Measurements from ENCODE around the gene AP4S1. TPM values are rescaled to one million over a fixed set of nuclear protein-coding genes. Genes with fewer than 3 reads are reported as not detected.
"Not testable (repeated sequence)": the region's sequence is repeated elsewhere in the genome, so short reads cannot be mapped to it uniquely, and the experiment has no call there.

The AP4S1 gene
- total RNA-seq, 1 donor from 2014 or later: 11.4 TPM

GRCh38 chr14:31085027-31085426, 59.6 kb downstream of the AP4S1 start:
- no peak overlapping the region for H3K27ac Mint-ChIP-seq
- no peaks in the 10 kb centered on the region for H3K9me3 Mint-ChIP-seq
- DNase-seq (ENCODE audit: extremely low spot score, unreplicated experiment): no peak
- H3K36me3 Mint-ChIP-seq: peaks cover 3% of the 10 kb centered on the region
- no peak overlapping the region for H3K4me3 Mint-ChIP-seq
- peaks cover 4% of the 10 kb centered on the region for H3K4me1 Mint-ChIP-seq (ENCODE audit: unreplicated experiment)
- no peak for TF ChIP-seq CTCF (conservative IDR thresholded peaks at IDR 0.05)
- H3K27me3 Mint-ChIP-seq: no peaks in the 10 kb centered on the region

DNA sequence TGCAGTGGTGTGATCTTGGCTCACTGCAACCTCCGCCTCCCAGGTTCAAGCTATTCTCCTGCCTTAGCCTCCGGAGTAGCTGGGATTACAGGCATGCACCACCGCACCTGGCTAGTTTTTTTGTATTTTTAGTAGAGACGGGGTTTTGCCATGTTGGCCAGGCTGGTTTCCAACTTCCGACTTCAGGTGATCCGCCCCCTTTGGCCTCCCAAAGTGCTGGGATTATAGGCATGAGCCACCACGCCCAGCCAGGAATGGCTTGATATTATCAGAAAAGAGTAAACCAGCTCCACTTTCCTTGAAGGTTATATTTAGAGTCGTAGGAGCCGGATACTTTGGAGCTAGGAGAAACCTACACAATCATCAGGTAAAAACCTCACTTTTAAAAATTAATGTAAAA, 61.0 kb downstream of the AP4S1 start:
- not testable (repeated sequence) for DNase-seq (ENCODE audit: extremely low spot score, unreplicated experiment); H3K4me1 Mint-ChIP-seq (ENCODE audit: unreplicated experiment); H3K36me3 Mint-ChIP-seq; H3K9me3 Mint-ChIP-seq; H3K27me3 Mint-ChIP-seq; H3K4me3 Mint-ChIP-seq; H3K27ac Mint-ChIP-seq

- no peaks in the 10 kb centered on the region for H3K27me3 Mint-ChIP-seq
- no peak for DNase-seq (ENCODE audit: extremely low spot score, unreplicated experiment)
- H3K4me1 Mint-ChIP-seq (ENCODE audit: unreplicated experiment): no peaks in the 10 kb centered on the region
- peak overlapping the region; percentile 83 for H3K27ac Mint-ChIP-seq
- no peaks in the 10 kb centered on the region for H3K9me3 Mint-ChIP-seq
- TF ChIP-seq CTCF (conservative IDR thresholded peaks at IDR 0.05): no peak
- H3K36me3 Mint-ChIP-seq: peaks cover 4% of the 10 kb centered on the region
- no peak overlapping the region for H3K4me3 Mint-ChIP-seq
Measured at GRCh38 chr14:31090883-31091764, 65.7 kb downstream of the AP4S1 start.

- H3K9me3 Mint-ChIP-seq: no peaks in the 10 kb centered on the region
- peak overlapping the region; percentile 83 for H3K27ac Mint-ChIP-seq
- H3K4me1 Mint-ChIP-seq (ENCODE audit: unreplicated experiment): no peaks in the 10 kb centered on the region
- H3K4me3 Mint-ChIP-seq: no peak overlapping the region
- peaks cover 11% of the 10 kb centered on the region for H3K36me3 Mint-ChIP-seq
- no peaks in the 10 kb centered on the region for H3K27me3 Mint-ChIP-seq
- DNase-seq (ENCODE audit: extremely low spot score, unreplicated experiment): no peak
- no peak for TF ChIP-seq CTCF (conservative IDR thresholded peaks at IDR 0.05)
Measured at GRCh38 chr14:31092160-31092708, 66.8 kb downstream of the AP4S1 start.

DNA sequence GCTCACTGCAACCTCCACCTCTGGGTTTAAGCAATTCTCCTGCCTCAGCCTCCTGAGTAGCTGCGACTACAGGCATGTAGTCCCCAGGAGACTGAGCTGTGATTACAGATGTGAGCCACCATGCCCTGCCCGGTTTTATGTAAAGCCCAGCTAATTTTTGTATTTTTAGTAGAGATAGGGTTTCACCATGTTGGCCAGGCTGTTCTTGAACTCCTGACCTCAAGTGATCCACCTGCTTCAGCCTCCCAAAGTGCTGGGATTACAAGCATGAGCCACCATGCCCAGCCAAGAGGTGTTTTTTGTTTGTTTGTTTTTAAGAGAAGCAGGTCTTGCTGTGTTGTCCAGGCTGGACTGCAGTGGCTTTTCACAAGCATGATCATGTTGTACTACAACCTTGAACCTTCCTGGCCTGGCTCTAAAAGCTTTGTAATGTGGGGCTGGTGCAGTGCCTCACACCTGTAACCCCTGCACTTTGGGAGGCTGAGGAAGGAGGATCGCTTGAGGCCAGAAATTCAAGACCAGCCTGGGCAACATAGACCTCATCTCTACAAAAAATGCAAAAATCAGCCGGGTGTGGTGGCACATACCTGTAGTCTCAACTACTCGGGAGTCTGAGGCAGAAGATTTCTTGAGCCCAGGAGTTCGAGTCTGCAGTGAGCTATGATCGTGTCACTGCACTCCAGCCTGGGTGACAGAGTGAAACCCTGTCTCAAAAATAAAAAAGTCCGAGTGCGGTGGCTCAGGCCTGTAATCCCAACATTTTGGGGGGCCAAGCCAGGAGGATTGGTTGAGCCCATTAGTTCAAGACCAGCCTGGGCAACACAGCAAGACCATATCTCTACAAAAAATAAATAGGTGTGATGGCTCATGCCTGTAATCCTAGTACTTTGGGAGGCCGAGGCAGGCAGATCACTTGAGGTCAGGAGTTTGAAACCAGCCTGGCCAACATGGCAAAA, 68.7 kb downstream of the AP4S1 start:
- DNase-seq (ENCODE audit: extremely low spot score, unreplicated experiment); H3K4me3 Mint-ChIP-seq; H3K27ac Mint-ChIP-seq; H3K9me3 Mint-ChIP-seq; H3K27me3 Mint-ChIP-seq; H3K4me1 Mint-ChIP-seq (ENCODE audit: unreplicated experiment): not testable (repeated sequence)
- peaks cover 21% of the 10 kb centered on the region for H3K36me3 Mint-ChIP-seq

- H3K4me1 Mint-ChIP-seq (ENCODE audit: unreplicated experiment); H3K9me3 Mint-ChIP-seq; H3K27me3 Mint-ChIP-seq; H3K27ac Mint-ChIP-seq; H3K4me3 Mint-ChIP-seq; DNase-seq (ENCODE audit: extremely low spot score, unreplicated experiment): not testable (repeated sequence)
- peaks cover 27% of the 10 kb centered on the region for H3K36me3 Mint-ChIP-seq
Measured at GRCh38 chr14:31095817-31096216, 70.4 kb downstream of the AP4S1 start.

Measured in type B pancreatic cell (in vitro differentiated cells).